GM20000 (cell line): Measurements from ENCODE around the gene AFDN.
A peak's percentile ranks its signal among the peaks of the same experiment; 100 is the strongest.

ENCODE experiments used
- DNase-seq: peaks from one replicate; pipeline ENCODE4 v3.0.0; 2012; ENCODE audit warnings: low spot score
- CTCF ChIP-seq: IDR thresholded peaks from 2 replicates; pipeline ENCODE4 v1.5.1; 2012; ENCODE audit warnings: mild to moderate bottlenecking, control low read depth; ENCODE audit errors: extremely low read depth, missing control alignments

The AFDN gene

GRCh38 chr6:167826896-167827582, at the start of gene AFDN:
AFDN (plus strand) TSS chr6:167826911; CDS start chr6:167827133, 222 bp downstream.
- DNase-seq: peak; percentile 84

GRCh38 chr6:167778497-167779128, 48.1 kb upstream of the AFDN start:
- no peak for DNase-seq
- TF ChIP-seq CTCF: no peak

More at GRCh38 chr6:167826896-167827582, at the start of gene AFDN:
- no peak for TF ChIP-seq CTCF

GRCh38 chr6:167779129-167779992, 47.4 kb upstream of the AFDN start:
- DNase-seq: no peak
- TF ChIP-seq CTCF: no peak

- no peak for TF ChIP-seq CTCF
- DNase-seq: no peak
Observed at GRCh38 chr6:167779993-167780655, 46.6 kb upstream of the AFDN start.

- no peak for DNase-seq
- no peak for TF ChIP-seq CTCF
Observed at GRCh38 chr6:167781066-167781767, 45.5 kb upstream of the AFDN start.

GRCh38 chr6:167781868-167782267, 44.8 kb upstream of the AFDN start:
- TF ChIP-seq CTCF: no peak
- DNase-seq: no peak
